GM23338 (cell line): ENCODE results near the gene FBXL20.

Experiments
- CREB1 ChIP-seq: fragments of 250-450 bp; sonication (Bioruptor Pico); IDR thresholded peaks from 2 replicates; pipeline ENCODE4 v1.5.0; 2020; ENCODE audit warnings: low read depth, mild to moderate bottlenecking, moderate library complexity
- CTCF ChIP-seq, 2 experiments: fragments of 200-600 bp in 1 of 2; sonication (generic) in 1 of 2; conservative IDR thresholded peaks; 2 replicates each; pipeline versions ENCODE4 v1.5.1 to v1.6.1; 2016 to 2017; ENCODE audit warnings: antibody characterized with exemption in 2 of 2, low read depth in 2 of 2, mild to moderate bottlenecking in 2 of 2, moderate library complexity in 1 of 2
- EZH2 ChIP-seq: fragments of 200-600 bp; sonication (generic); IDR thresholded peaks from one replicate; pipeline ENCODE4 v1.8.0; 2017; ENCODE audit warnings: antibody characterized with exemption, mild to moderate bottlenecking, low read depth; ENCODE audit not compliant: unreplicated experiment
- EZH2phosphoT487 ChIP-seq: fragments of 200-600 bp; sonication (generic); IDR thresholded peaks from one replicate; pipeline ENCODE4 v1.8.1; 2018; ENCODE audit warnings: antibody characterized with exemption; ENCODE audit not compliant: unreplicated experiment
- STAT1 ChIP-seq: IDR thresholded peaks from one replicate; pipeline ENCODE4 v1.6.1; 2016; ENCODE audit warnings: antibody characterized with exemption; ENCODE audit not compliant: unreplicated experiment
- TF ChIP-seq, protein P1 (sequence below): IDR thresholded peaks from one replicate; pipeline ENCODE4 v1.6.1; 2018; ENCODE audit warnings: antibody characterized with exemption; ENCODE audit not compliant: unreplicated experiment

GRCh38 chr17:39246274-39246673 lies 155.2 kb downstream of the FBXL20 start:
- 0 out of 4 replicates have a peak, but pooled peaks of 1 of the 2 experiments have one; percentile 24 for TF ChIP-seq CTCF (conservative IDR thresholded peaks at IDR 0.05; ENCODE audit: low read depth in 2 of 2)
- TF ChIP-seq, protein P1, sequence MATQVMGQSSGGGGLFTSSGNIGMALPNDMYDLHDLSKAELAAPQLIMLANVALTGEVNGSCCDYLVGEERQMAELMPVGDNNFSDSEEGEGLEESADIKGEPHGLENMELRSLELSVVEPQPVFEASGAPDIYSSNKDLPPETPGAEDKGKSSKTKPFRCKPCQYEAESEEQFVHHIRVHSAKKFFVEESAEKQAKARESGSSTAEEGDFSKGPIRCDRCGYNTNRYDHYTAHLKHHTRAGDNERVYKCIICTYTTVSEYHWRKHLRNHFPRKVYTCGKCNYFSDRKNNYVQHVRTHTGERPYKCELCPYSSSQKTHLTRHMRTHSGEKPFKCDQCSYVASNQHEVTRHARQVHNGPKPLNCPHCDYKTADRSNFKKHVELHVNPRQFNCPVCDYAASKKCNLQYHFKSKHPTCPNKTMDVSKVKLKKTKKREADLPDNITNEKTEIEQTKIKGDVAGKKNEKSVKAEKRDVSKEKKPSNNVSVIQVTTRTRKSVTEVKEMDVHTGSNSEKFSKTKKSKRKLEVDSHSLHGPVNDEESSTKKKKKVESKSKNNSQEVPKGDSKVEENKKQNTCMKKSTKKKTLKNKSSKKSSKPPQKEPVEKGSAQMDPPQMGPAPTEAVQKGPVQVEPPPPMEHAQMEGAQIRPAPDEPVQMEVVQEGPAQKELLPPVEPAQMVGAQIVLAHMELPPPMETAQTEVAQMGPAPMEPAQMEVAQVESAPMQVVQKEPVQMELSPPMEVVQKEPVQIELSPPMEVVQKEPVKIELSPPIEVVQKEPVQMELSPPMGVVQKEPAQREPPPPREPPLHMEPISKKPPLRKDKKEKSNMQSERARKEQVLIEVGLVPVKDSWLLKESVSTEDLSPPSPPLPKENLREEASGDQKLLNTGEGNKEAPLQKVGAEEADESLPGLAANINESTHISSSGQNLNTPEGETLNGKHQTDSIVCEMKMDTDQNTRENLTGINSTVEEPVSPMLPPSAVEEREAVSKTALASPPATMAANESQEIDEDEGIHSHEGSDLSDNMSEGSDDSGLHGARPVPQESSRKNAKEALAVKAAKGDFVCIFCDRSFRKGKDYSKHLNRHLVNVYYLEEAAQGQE: no peak
- no peak for TF ChIP-seq EZH2
- no peak for TF ChIP-seq EZH2phosphoT487
- TF ChIP-seq CREB1 (CRISPR knock-in tag): no peak
- no peak for TF ChIP-seq STAT1
